Natural killer cell (primary cell): ENCODE data around the gene PTPRT. TPM values are rescaled to one million over a fixed set of nuclear protein-coding genes. Genes with fewer than 3 reads are reported as not detected.

ENCODE experiments used
- ATAC-seq, 3 donors: fragments of 150-1000 bp in 2 of 3; fragments of 200-7000 bp in 1 of 3; cut with Tn5 transposase; 1 replicate in 1 of 3; 2 replicates in 2 of 3; pipeline ENCODE4 v1.10.0; 2021; ENCODE audit warnings: mild to moderate bottlenecking in 2 of 3, moderate library complexity in 2 of 3
- DNase-seq, 2 donors: peaks; one replicate each; pipeline versions ENCODE4 v3.0.0 to v3.0.0-alpha.2; 2013 to 2021; ENCODE audit warnings: mixed read lengths in 1 of 2
- H3K27ac ChIP-seq: one replicate; pipeline ENCODE4 v1.5.1; 2013; ENCODE audit warnings: mild to moderate bottlenecking, low read length
- H3K27me3 ChIP-seq: one replicate; pipeline ENCODE4 v1.6.1; 2013; ENCODE audit warnings: low read length; ENCODE audit not compliant: control insufficient read depth, insufficient read depth
- H3K36me3 ChIP-seq: one replicate; pipeline ENCODE4 v1.6.1; 2013; ENCODE audit warnings: low read length; ENCODE audit not compliant: control insufficient read depth, insufficient read depth
- H3K4me1 ChIP-seq: one replicate; pipeline ENCODE4 v1.6.1; 2013; ENCODE audit warnings: low read length; ENCODE audit not compliant: control insufficient read depth, insufficient read depth
- H3K4me3 ChIP-seq: one replicate; pipeline ENCODE4 v1.5.1; 2013; ENCODE audit warnings: low read length
- H3K9me3 ChIP-seq: one replicate; pipeline ENCODE4 v1.6.1; 2013; ENCODE audit warnings: low read length; ENCODE audit not compliant: control insufficient read depth, insufficient read depth
- H3K27ac Mint-ChIP-seq, 2 donors: one replicate each; pipeline ENCODE4 v1.8.0; 2022; ENCODE audit warnings: mild to moderate bottlenecking in 2 of 2, mixed read lengths in 2 of 2, moderate library complexity in 1 of 2
- H3K27me3 Mint-ChIP-seq, 2 donors: one replicate each; pipeline ENCODE4 v1.8.0; 2022; ENCODE audit warnings: low read depth in 2 of 2, mixed read lengths in 2 of 2
- H3K36me3 Mint-ChIP-seq: one replicate; pipeline ENCODE4 v1.8.0; 2022; ENCODE audit warnings: mixed read lengths
- H3K4me1 Mint-ChIP-seq, 2 donors: one replicate each; pipeline ENCODE4 v1.8.0; 2022; ENCODE audit warnings: mixed read lengths in 2 of 2
- H3K4me3 Mint-ChIP-seq: one replicate; pipeline ENCODE4 v1.8.0; 2022; ENCODE audit warnings: mild to moderate bottlenecking, moderate library complexity, mixed read lengths
- H3K9me3 Mint-ChIP-seq, 2 donors: one replicate each; pipeline ENCODE4 v1.8.0; 2022; ENCODE audit warnings: mixed read lengths in 2 of 2
- CTCF ChIP-seq: fragments of 200-600 bp; IDR thresholded peaks from one replicate; pipeline ENCODE4 v1.8.0; 2022; ENCODE audit warnings: antibody characterized with exemption
- WGBS: methylation state at CpG from one replicate; pipeline ENCODE4 v1.1.7; 2013; ENCODE audit warnings: missing lambda C conversion rate; ENCODE audit not compliant: insufficient coverage; 5-methylcytosine and 5-hydroxymethylcytosine counted together
- intact Hi-C: fragments of 100-400 bp; cut with micrococcal nuclease; formaldehyde crosslinking; loops from one replicate; pipeline ENCODE4 v1.14.2; 2022
- total RNA-seq, 4 donors: library from RNA; stranded (reverse); fragments of 120-200 nt in 1 of 4; gene quantifications; one replicate each; pipeline versions ENCODE4 v1.2.3 to v1.2.4, GENCODE V29; 2013 to 2022

PTPRT gene
- total RNA-seq, 3 donors from 2014 or later (not counting 1 experiment from before 2014, with no cell fraction given), result not detected

GRCh38 chr20:43102394-43102793 is 87.3 kb downstream of the PTPRT start:
- Mint-ChIP-seq H3K36me3 (no peaks in the 10 kb centered on the region), H3K9me3 (peaks cover 0 to 2% of the 10 kb centered on the region in 2 donors), H3K4me3 (no peak overlapping the region), H3K27ac (no peak overlapping the region), H3K27me3 (peaks cover 3 to 13% of the 10 kb centered on the region in 2 donors), H3K4me1 (no peaks in the 10 kb centered on the region)
- no peak overlapping the region for H3K27ac ChIP-seq
- H3K27me3 ChIP-seq, result no peaks in the 10 kb centered on the region
- H3K4me3 ChIP-seq, result no peak overlapping the region
- 49% methylated on average over 5 of the region's 5 CpGs for WGBS
- DNase-seq (no peak), ATAC-seq (no peak)
- no peaks in the 10 kb centered on the region for H3K36me3 ChIP-seq
- no peak for TF ChIP-seq CTCF
- intact Hi-C loops, result no loop called here
- H3K4me1 ChIP-seq, result no peaks in the 10 kb centered on the region
- no peaks in the 10 kb centered on the region for H3K9me3 ChIP-seq

DNA sequence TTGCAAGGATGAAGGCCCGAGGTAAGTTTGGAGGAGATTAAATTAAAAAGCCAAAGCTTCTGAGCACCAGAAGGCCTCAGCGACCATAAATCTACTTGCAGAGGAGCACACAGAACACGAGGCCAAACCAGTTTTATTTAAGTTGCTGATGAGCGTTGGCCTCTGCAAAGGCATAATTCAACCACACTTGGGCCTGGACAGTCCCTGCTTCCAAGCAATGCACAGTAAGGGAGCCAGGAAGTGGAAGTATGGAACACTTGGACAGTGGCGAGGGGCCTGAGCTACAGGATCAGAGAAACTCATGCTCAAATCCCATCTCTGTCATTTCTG is 92.8 kb downstream of the PTPRT start:
- Histone ChIP-seq H3K9me3 (no peaks in the 10 kb centered on the region), H3K4me3 (no peak overlapping the region), H3K4me1 (no peaks in the 10 kb centered on the region), H3K27me3 (no peaks in the 10 kb centered on the region), H3K36me3 (no peaks in the 10 kb centered on the region), H3K27ac (no peak overlapping the region)
- TF ChIP-seq CTCF, result no peak
- Mint-ChIP-seq H3K36me3 (no peaks in the 10 kb centered on the region), H3K9me3 (peaks cover 0 to 8% of the 10 kb centered on the region in 2 donors), H3K27ac (no peak overlapping the region), H3K4me3 (no peak overlapping the region), H3K4me1 (no peaks in the 10 kb centered on the region), H3K27me3 (peaks cover 7 to 13% of the 10 kb centered on the region in 2 donors)
- no peak for DNase-seq
- intact Hi-C loops, result no loop called here
- no peak for ATAC-seq
- 74% methylated on average over 5 of the region's 5 CpGs for WGBS

- Mint-ChIP-seq H3K36me3 (no peaks in the 10 kb centered on the region), H3K4me3 (no peak overlapping the region), H3K4me1 (no peaks in the 10 kb centered on the region), H3K27me3 (peaks cover 7 to 13% of the 10 kb centered on the region in 2 donors), H3K27ac (no peak overlapping the region), H3K9me3 (peaks cover 3 to 6% of the 10 kb centered on the region in 2 donors)
- Histone ChIP-seq H3K27ac (no peak overlapping the region), H3K27me3 (no peaks in the 10 kb centered on the region), H3K4me3 (no peak overlapping the region), H3K36me3 (no peaks in the 10 kb centered on the region), H3K4me1 (no peaks in the 10 kb centered on the region), H3K9me3 (no peaks in the 10 kb centered on the region)
- intact Hi-C loops, result no loop called here
- 43% methylated on average over 5 of the region's 5 CpGs for WGBS
- TF ChIP-seq CTCF, result no peak
- ATAC-seq (no peak), DNase-seq (no peak)
Measured at GRCh38 chr20:43096126-43096930, 93.4 kb downstream of the PTPRT start.

- ATAC-seq, result no peak
- Histone ChIP-seq H3K27ac (no peak overlapping the region), H3K4me1 (no peaks in the 10 kb centered on the region), H3K27me3 (no peaks in the 10 kb centered on the region), H3K36me3 (no peaks in the 10 kb centered on the region), H3K4me3 (no peak overlapping the region), H3K9me3 (no peaks in the 10 kb centered on the region)
- Mint-ChIP-seq H3K27me3 (peaks cover 7 to 13% of the 10 kb centered on the region in 2 donors), H3K36me3 (no peaks in the 10 kb centered on the region), H3K4me1 (no peaks in the 10 kb centered on the region), H3K27ac (no peak overlapping the region), H3K9me3 (peaks cover 4 to 6% of the 10 kb centered on the region in 2 donors), H3K4me3 (no peak overlapping the region)
- 68% methylated on average over 2 of the region's 2 CpGs for WGBS
- no peak for TF ChIP-seq CTCF
- DNase-seq, result no peak
- intact Hi-C loops, result no loop called here
Measured at GRCh38 chr20:43095034-43095433, 94.7 kb downstream of the PTPRT start.
